Hematopoietic multipotent progenitor cell treated with erythropoietin and hydrocortisone succinate and interleukin-3 and kit ligand, for 6 days (in vitro differentiated cells): ENCODE measurements around the gene HMGB4.

Experiments
- DNase-seq: peaks from one replicate; pipeline ENCODE4 v3.0.0-alpha.2; 2015

HMGB4 gene

GRCh38 chr1:33849211-33849610 lies 14.7 kb upstream of the HMGB4 start:
- DNase-seq, result no peak

GRCh38 chr1:33850481-33850880 lies 13.4 kb upstream of the HMGB4 start:
- no peak for DNase-seq

GRCh38 chr1:33852711-33853110 lies 11.2 kb upstream of the HMGB4 start:
- no peak for DNase-seq

GRCh38 chr1:33853431-33853830 lies 10.4 kb upstream of the HMGB4 start:
- no peak for DNase-seq

- no peak for DNase-seq
These were observed 9.8 kb upstream of the HMGB4 start for GRCh38 chr1:33854091-33854490.

GRCh38 chr1:33860671-33861070 lies 3.2 kb upstream of the HMGB4 start:
- no peak for DNase-seq

GRCh38 chr1:33864460-33865389 lies 846 bp downstream of the HMGB4 start:
- no peak for DNase-seq

GRCh38 chr1:33866281-33866680 lies 2.4 kb downstream of the HMGB4 start:
- no peak for DNase-seq

- no peak for DNase-seq
These were observed 3.8 kb downstream of the HMGB4 start for GRCh38 chr1:33867684-33868083.

GRCh38 chr1:33872275-33872674 lies 8.4 kb downstream of the HMGB4 start:
- no peak for DNase-seq

- no peak for DNase-seq
These were observed 8.8 kb downstream of the HMGB4 start for GRCh38 chr1:33872683-33873082.

GRCh38 chr1:33874636-33875035 lies 10.8 kb downstream of the HMGB4 start:
- DNase-seq, result no peak

GRCh38 chr1:33875862-33876261 lies 12.0 kb downstream of the HMGB4 start:
- DNase-seq, result no peak

GRCh38 chr1:33876970-33877650 lies 13.2 kb downstream of the HMGB4 start:
- no peak for DNase-seq

- no peak for DNase-seq
These were observed 14.5 kb downstream of the HMGB4 start for GRCh38 chr1:33878392-33878791.

- DNase-seq, result no peak
These were observed 16.4 kb downstream of the HMGB4 start for GRCh38 chr1:33880305-33880704.

GRCh38 chr1:33886496-33886895 lies 22.6 kb downstream of the HMGB4 start:
- no peak for DNase-seq

- DNase-seq, result no peak
These were observed 29.4 kb downstream of the HMGB4 start for GRCh38 chr1:33893147-33893830.

- no peak for DNase-seq
These were observed 31.5 kb downstream of the HMGB4 start for GRCh38 chr1:33895396-33895795.

GRCh38 chr1:33895976-33896375 lies 32.1 kb downstream of the HMGB4 start:
- DNase-seq, result no peak

- DNase-seq, result no peak
These were observed 33.3 kb downstream of the HMGB4 start for GRCh38 chr1:33897092-33897725.

GRCh38 chr1:33898406-33898805 lies 34.5 kb downstream of the HMGB4 start:
- DNase-seq, result no peak

GRCh38 chr1:33898881-33899280 lies 35.0 kb downstream of the HMGB4 start:
- DNase-seq, result peak; percentile 44
